ENCODE data around the gene ARHGDIA. TPM values are rescaled to one million over a fixed set of nuclear protein-coding genes. Genes with fewer than 3 reads are reported as not detected.

The ARHGDIA gene
- total and polyA plus RNA-seq, 4 donors = 163 to 422 (median 307) TPM

GRCh38 chr17:81817758-81818147 is 53.4 kb downstream of the ARHGDIA start:
- DNase-seq (no peak), ATAC-seq (ENCODE audit: low FRiP score) (no peak)
- intact Hi-C loops (cut with DNase I) = no loop called here
- Histone ChIP-seq H3K36me3 (ENCODE audit: control insufficient read depth in 1 of 2, insufficient read depth in 2 of 2, low read length in 1 of 2) (peaks cover 0 to under 1% of the 10 kb centered on the region in 2 donors), H3K4me3 (ENCODE audit: low read length in 2 of 2) (no peak overlapping the region), H3K27me3 (ENCODE audit: control insufficient read depth in 1 of 2, insufficient read depth in 2 of 2, low read length in 1 of 2) (no peaks in the 10 kb centered on the region), H3K4me1 (ENCODE audit: control insufficient read depth in 1 of 2, insufficient read depth in 2 of 2, low read length in 2 of 2) (no peaks in the 10 kb centered on the region), H3K27ac (ENCODE audit: low read depth in 1 of 2, low read length in 2 of 2) (no peak overlapping the region), H3K9me3 (ENCODE audit: control insufficient read depth, low read length) (no peaks in the 10 kb centered on the region)
- 49 to 53% methylated on average over 7 of the region's 7 CpGs for WGBS, 2 donors

Other genes starting within 250 kb of the ARHGDIA start
Only the 30 nearest of the 31 such genes appear.
- gene TSPAN10, start 234.1 kb downstream of the ARHGDIA start, total RNA-seq = under 1 TPM; 0.29 to 0.66 TPM
- under 1 TPM; 0.25 to 0.28 TPM for gene TSPAN10, start 234.1 kb downstream of the ARHGDIA start, polyA plus RNA-seq
- under 1 TPM in 1 of 2 donors, not detected in 1; 0.58 TPM for gene PDE6G, start 214.8 kb downstream of the ARHGDIA start, total RNA-seq
- gene PDE6G, start 214.8 kb downstream of the ARHGDIA start, polyA plus RNA-seq = under 1 TPM in 1 of 2 donors, not detected in 1; 0.43 TPM
- gene OXLD1, start 204.7 kb downstream of the ARHGDIA start, total RNA-seq = 10 to 100 TPM; 14.0 to 20.0 TPM
- 10 to 100 TPM; 24.8 to 59.3 TPM for gene OXLD1, start 204.7 kb downstream of the ARHGDIA start, polyA plus RNA-seq
- 10 to 100 TPM; 13.0 to 13.4 TPM for gene CCDC137, start 204.6 kb downstream of the ARHGDIA start, total RNA-seq
- gene CCDC137, start 204.6 kb downstream of the ARHGDIA start, polyA plus RNA-seq = 10 to 100 TPM in 1 of 2 donors, 1 to 10 TPM in 1; 7.9 to 13.7 TPM
- gene ARL16, start 187.5 kb downstream of the ARHGDIA start, total RNA-seq = 10 to 100 TPM; 20.5 to 29.7 TPM
- gene ARL16, start 187.5 kb downstream of the ARHGDIA start, polyA plus RNA-seq = 10 to 100 TPM; 38.4 to 87.4 TPM
- 10 to 100 TPM; 88.1 to 88.7 TPM for gene HGS, start 187.3 kb downstream of the ARHGDIA start, total RNA-seq
- 100 to 1,000 TPM in 1 of 2 donors, 10 to 100 TPM in 1; 49.1 to 277 TPM for gene HGS, start 187.3 kb downstream of the ARHGDIA start, polyA plus RNA-seq
- gene MRPL12, start 168.0 kb downstream of the ARHGDIA start, total RNA-seq = 10 to 100 TPM; 21.1 to 27.1 TPM
- gene MRPL12, start 168.0 kb downstream of the ARHGDIA start, polyA plus RNA-seq = 10 to 100 TPM; 40.1 to 57.7 TPM
- 1 to 10 TPM; 2.1 to 3.0 TPM for gene SLC25A10, start 159.1 kb downstream of the ARHGDIA start, total RNA-seq
- 1 to 10 TPM; 2.9 to 6.4 TPM for gene SLC25A10, start 159.1 kb downstream of the ARHGDIA start, polyA plus RNA-seq
- under 1 TPM; 0.39 to 0.63 TPM for gene GCGR, start 67.2 kb downstream of the ARHGDIA start, total RNA-seq
- not detected for gene GCGR, start 67.2 kb downstream of the ARHGDIA start, polyA plus RNA-seq
- 100 to 1,000 TPM in 1 of 2 donors, 10 to 100 TPM in 1; 93.5 to 105 TPM for gene MCRIP1, start 38.0 kb downstream of the ARHGDIA start, total RNA-seq
- gene MCRIP1, start 38.0 kb downstream of the ARHGDIA start, polyA plus RNA-seq = 100 to 1,000 TPM; 158 to 310 TPM
- gene PPP1R27, start 36.3 kb downstream of the ARHGDIA start, total RNA-seq = not detected
- under 1 TPM in 1 of 2 donors, not detected in 1; 0.41 TPM for gene PPP1R27, start 36.3 kb downstream of the ARHGDIA start, polyA plus RNA-seq
- gene P4HB, start 10.8 kb downstream of the ARHGDIA start, total RNA-seq = 100 to 1,000 TPM; 407 to 436 TPM
- 100 to 1,000 TPM; 275 to 537 TPM for gene P4HB, start 10.8 kb downstream of the ARHGDIA start, polyA plus RNA-seq
- gene ALYREF, start 20.2 kb upstream of the ARHGDIA start, total RNA-seq = 10 to 100 TPM; 38.6 to 43.3 TPM
- 10 to 100 TPM; 29.7 to 36.1 TPM for gene ALYREF, start 20.2 kb upstream of the ARHGDIA start, polyA plus RNA-seq
- gene ANAPC11, start 20.4 kb upstream of the ARHGDIA start, total RNA-seq = 10 to 100 TPM; 65.6 to 80.1 TPM
- 100 to 1,000 TPM; 190 to 195 TPM for gene ANAPC11, start 20.4 kb upstream of the ARHGDIA start, polyA plus RNA-seq
- 1 to 10 TPM in 1 of 2 donors, under 1 TPM in 1; 0.58 to 1.0 TPM for gene NPB, start 30.9 kb upstream of the ARHGDIA start, total RNA-seq
- 1 to 10 TPM in 1 of 2 donors, not detected in 1; 2.4 TPM for gene NPB, start 30.9 kb upstream of the ARHGDIA start, polyA plus RNA-seq
- gene PCYT2, start 40.1 kb upstream of the ARHGDIA start, total RNA-seq = 10 to 100 TPM; 14.6 to 20.8 TPM
- 10 to 100 TPM; 30.1 to 33.2 TPM for gene PCYT2, start 40.1 kb upstream of the ARHGDIA start, polyA plus RNA-seq
- 10 to 100 TPM; 18.6 to 21.6 TPM for gene SIRT7, start 46.8 kb upstream of the ARHGDIA start, total RNA-seq
- 10 to 100 TPM in 1 of 2 donors, 1 to 10 TPM in 1; 8.5 to 43.1 TPM for gene SIRT7, start 46.8 kb upstream of the ARHGDIA start, polyA plus RNA-seq
- 10 to 100 TPM; 29.4 to 38.6 TPM for gene MAFG, start 56.4 kb upstream of the ARHGDIA start, total RNA-seq
- gene MAFG, start 56.4 kb upstream of the ARHGDIA start, polyA plus RNA-seq = 10 to 100 TPM in 1 of 2 donors, 1 to 10 TPM in 1; 9.9 to 16.0 TPM
- 10 to 100 TPM in 1 of 2 donors, 1 to 10 TPM in 1; 9.4 to 23.4 TPM for gene PYCR1, start 66.0 kb upstream of the ARHGDIA start, total RNA-seq
- gene PYCR1, start 66.0 kb upstream of the ARHGDIA start, polyA plus RNA-seq = 1 to 10 TPM; 4.3 to 6.4 TPM
- gene MYADML2, start 75.9 kb upstream of the ARHGDIA start, total RNA-seq = not detected
- not detected for gene MYADML2, start 75.9 kb upstream of the ARHGDIA start, polyA plus RNA-seq
- under 1 TPM in 1 of 2 donors, not detected in 1; 0.60 TPM for gene NOTUM, start 89.8 kb upstream of the ARHGDIA start, total RNA-seq
- gene NOTUM, start 89.8 kb upstream of the ARHGDIA start, polyA plus RNA-seq = 1 to 10 TPM in 1 of 2 donors, not detected in 1; 1.0 TPM
- gene ASPSCR1, start 106.3 kb upstream of the ARHGDIA start, total RNA-seq = 10 to 100 TPM; 30.3 to 30.5 TPM
- 100 to 1,000 TPM in 1 of 2 donors, 10 to 100 TPM in 1; 15.0 to 108 TPM for gene ASPSCR1, start 106.3 kb upstream of the ARHGDIA start, polyA plus RNA-seq
- gene CENPX, start 151.5 kb upstream of the ARHGDIA start, total RNA-seq = 10 to 100 TPM; 31.0 to 33.2 TPM
- gene CENPX, start 151.5 kb upstream of the ARHGDIA start, polyA plus RNA-seq = 100 to 1,000 TPM; 109 TPM
- gene LRRC45, start 152.0 kb upstream of the ARHGDIA start, total RNA-seq = 1 to 10 TPM; 4.3 to 10.0 TPM
- gene LRRC45, start 152.0 kb upstream of the ARHGDIA start, polyA plus RNA-seq = 10 to 100 TPM in 1 of 2 donors, 1 to 10 TPM in 1; 3.1 to 20.1 TPM
- under 1 TPM in 1 of 2 donors, not detected in 1; 0.57 TPM for gene RAC3, start 160.3 kb upstream of the ARHGDIA start, total RNA-seq
- gene RAC3, start 160.3 kb upstream of the ARHGDIA start, polyA plus RNA-seq = 1 to 10 TPM in 1 of 2 donors, under 1 TPM in 1; 0.63 to 2.8 TPM
- gene DCXR, start 166.4 kb upstream of the ARHGDIA start, total RNA-seq = 10 to 100 TPM; 34.9 to 62.2 TPM
- gene DCXR, start 166.4 kb upstream of the ARHGDIA start, polyA plus RNA-seq = 10 to 100 TPM; 80.1 to 81.0 TPM
- 10 to 100 TPM; 28.2 to 34.0 TPM for gene RFNG, start 180.5 kb upstream of the ARHGDIA start, total RNA-seq
- gene RFNG, start 180.5 kb upstream of the ARHGDIA start, polyA plus RNA-seq = 10 to 100 TPM; 28.3 to 73.0 TPM
- 10 to 100 TPM; 46.9 to 60.7 TPM for gene GPS1, start 180.6 kb upstream of the ARHGDIA start, total RNA-seq
- gene GPS1, start 180.6 kb upstream of the ARHGDIA start, polyA plus RNA-seq = 100 to 1,000 TPM in 1 of 2 donors, 10 to 100 TPM in 1; 47.6 to 171 TPM
- 10 to 100 TPM; 47.0 to 61.1 TPM for gene DUS1L, start 194.5 kb upstream of the ARHGDIA start, total RNA-seq
- gene DUS1L, start 194.5 kb upstream of the ARHGDIA start, polyA plus RNA-seq = 100 to 1,000 TPM in 1 of 2 donors, 10 to 100 TPM in 1; 43.7 to 143 TPM
- 10 to 100 TPM; 42.2 to 64.0 TPM for gene FASN, start 226.9 kb upstream of the ARHGDIA start, total RNA-seq
- 10 to 100 TPM in 1 of 2 donors, 1 to 10 TPM in 1; 4.3 to 10.4 TPM for gene FASN, start 226.9 kb upstream of the ARHGDIA start, polyA plus RNA-seq

All from aorta (tissue), 5 donors.